OCI-LY7 (cell line): ENCODE data around the gene FAF2.

Experiments
- CTCF ChIP-seq: fragments of 200-600 bp; sonication (generic); conservative IDR thresholded peaks from 2 replicates; pipeline ENCODE4 v1.5.1; 2014; ENCODE audit warnings: mild to moderate bottlenecking, antibody characterized with exemption, low read length, moderate library complexity, mixed read lengths
- EZH2phosphoT487 ChIP-seq: fragments of 200-600 bp; sonication (generic); IDR thresholded peaks from 2 replicates; pipeline ENCODE4 v1.6.1; 2018; ENCODE audit warnings: low read depth, borderline replicate concordance, mild to moderate bottlenecking, mixed run types, antibody characterized with exemption, low read length, moderate library complexity, mixed read lengths

- TF ChIP-seq CTCF = no peak
- no peak for TF ChIP-seq EZH2phosphoT487
Measured at GRCh38 chr5:176553260-176554085, 105.3 kb downstream of the FAF2 start.
